Stimulated activated naive CD8-positive, alpha-beta T cell treated with anti-CD3 and anti-CD28 coated beads, Interleukin-15, amount 100 ng/mL, for 72 hours (primary cell): ENCODE results near the gene TREML4.

Experiments
- ATAC-seq: fragments of 150-1000 bp; cut with Tn5 transposase; 2 replicates; pipeline ENCODE4 v1.10.0; 2021; ENCODE audit warnings: mild to moderate bottlenecking, moderate library complexity
- DNase-seq, 2 donors: peaks; one replicate each; pipeline ENCODE4 v3.0.0; 2021 to 2022
- H3K27ac Mint-ChIP-seq, 2 donors: one replicate each; pipeline ENCODE4 v1.8.0; 2022; ENCODE audit warnings: mild to moderate bottlenecking in 2 of 2, mixed read lengths in 2 of 2, moderate library complexity in 2 of 2
- H3K27me3 Mint-ChIP-seq: one replicate; pipeline ENCODE4 v1.8.0; 2022; ENCODE audit warnings: mixed read lengths
- H3K4me1 Mint-ChIP-seq: one replicate; pipeline ENCODE4 v1.8.0; 2022; ENCODE audit warnings: mild to moderate bottlenecking, mixed read lengths
- H3K4me3 Mint-ChIP-seq, 2 donors: one replicate each; pipeline ENCODE4 v1.8.0; 2022; ENCODE audit warnings: mild to moderate bottlenecking in 2 of 2, mixed read lengths in 2 of 2, moderate library complexity in 1 of 2
- H3K9me3 Mint-ChIP-seq, 2 donors: one replicate each; pipeline ENCODE4 v1.8.0; 2022; ENCODE audit warnings: mixed read lengths in 2 of 2

The TREML4 gene

DNA sequence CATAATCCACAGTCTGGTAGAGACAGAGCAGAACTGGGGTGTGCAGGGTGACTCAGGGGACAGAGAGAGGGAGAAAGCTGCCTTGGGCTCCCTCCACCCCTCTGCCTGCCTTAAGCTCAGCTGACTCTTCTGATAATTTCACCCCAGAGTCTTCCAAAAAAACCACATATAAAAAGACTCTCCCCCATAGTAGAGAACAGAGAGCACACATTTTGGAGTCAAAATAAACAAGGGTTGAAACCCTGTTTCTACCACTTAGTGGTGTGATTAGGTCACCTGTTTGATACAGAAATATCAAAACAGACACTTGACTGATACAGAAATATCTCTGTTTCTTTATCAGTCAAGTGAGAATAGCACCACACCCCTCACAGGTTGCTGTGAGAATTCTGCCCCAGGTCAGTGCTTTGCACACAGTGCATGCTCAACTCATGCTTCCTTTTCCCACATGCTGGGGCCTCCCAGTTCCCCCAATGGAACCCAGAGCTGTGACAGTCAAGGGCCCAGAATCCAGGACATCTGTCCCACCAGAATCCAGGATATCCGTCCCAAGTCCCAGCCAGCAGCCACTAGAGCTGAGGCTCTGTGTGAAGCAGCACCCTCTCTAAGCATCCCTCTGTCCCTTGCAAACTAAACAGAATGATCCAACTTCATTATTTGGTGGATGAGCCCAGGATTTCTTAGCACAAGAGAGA lies 28.4 kb upstream of the TREML4 start:
- ATAC-seq: peak; percentile 82
- H3K27ac Mint-ChIP-seq: peak overlapping the region; percentile 97 to 99

DNA sequence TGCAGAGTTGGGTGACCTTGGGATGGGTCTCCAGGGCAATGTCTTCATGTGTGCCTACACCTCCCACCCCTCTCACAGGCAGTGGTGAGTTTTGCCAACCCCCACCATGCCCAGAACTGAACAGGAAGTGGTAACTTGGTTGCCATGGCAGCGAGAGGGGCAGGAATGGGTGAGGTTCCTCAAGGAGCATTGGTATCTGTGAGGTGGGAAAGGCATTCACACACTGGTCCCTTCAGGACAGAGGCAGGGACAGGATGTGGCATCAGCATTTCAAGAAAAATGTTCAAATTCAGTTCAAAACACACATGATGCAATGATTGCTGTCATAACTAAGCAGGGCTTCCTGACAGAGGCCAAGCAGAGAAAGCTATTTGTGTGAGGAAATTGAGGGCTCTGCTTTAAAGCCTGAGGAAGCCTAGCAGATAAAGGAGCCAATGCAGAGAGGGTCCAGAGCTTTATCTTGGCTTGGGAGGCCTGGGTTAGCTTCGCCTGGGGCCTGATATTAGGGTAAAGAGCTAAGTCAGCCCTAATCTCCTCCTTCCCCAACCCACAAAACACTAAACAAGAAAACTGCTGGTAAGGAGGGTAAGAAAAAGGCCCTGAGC lies 27.8 kb upstream of the TREML4 start:
- H3K27me3 Mint-ChIP-seq: no peaks in the 10 kb centered on the region
- peak overlapping the region; percentile 74 to 86 for H3K4me3 Mint-ChIP-seq
- peak; percentile 72 for ATAC-seq
- H3K4me1 Mint-ChIP-seq: peaks cover 65% of the 10 kb centered on the region
- H3K9me3 Mint-ChIP-seq: no peaks in the 10 kb centered on the region
- DNase-seq: peak; percentile 51 to 80
- H3K27ac Mint-ChIP-seq: peak overlapping the region; percentile 97 to 99

More for the DNA sequence above, 28.4 kb upstream of the TREML4 start:
- DNase-seq: peak; percentile 26 to 58
- H3K4me1 Mint-ChIP-seq: peaks cover 72% of the 10 kb centered on the region
- H3K4me3 Mint-ChIP-seq: peak overlapping the region; percentile 74 to 86
- no peaks in the 10 kb centered on the region for H3K27me3 Mint-ChIP-seq
- no peaks in the 10 kb centered on the region for H3K9me3 Mint-ChIP-seq

DNA sequence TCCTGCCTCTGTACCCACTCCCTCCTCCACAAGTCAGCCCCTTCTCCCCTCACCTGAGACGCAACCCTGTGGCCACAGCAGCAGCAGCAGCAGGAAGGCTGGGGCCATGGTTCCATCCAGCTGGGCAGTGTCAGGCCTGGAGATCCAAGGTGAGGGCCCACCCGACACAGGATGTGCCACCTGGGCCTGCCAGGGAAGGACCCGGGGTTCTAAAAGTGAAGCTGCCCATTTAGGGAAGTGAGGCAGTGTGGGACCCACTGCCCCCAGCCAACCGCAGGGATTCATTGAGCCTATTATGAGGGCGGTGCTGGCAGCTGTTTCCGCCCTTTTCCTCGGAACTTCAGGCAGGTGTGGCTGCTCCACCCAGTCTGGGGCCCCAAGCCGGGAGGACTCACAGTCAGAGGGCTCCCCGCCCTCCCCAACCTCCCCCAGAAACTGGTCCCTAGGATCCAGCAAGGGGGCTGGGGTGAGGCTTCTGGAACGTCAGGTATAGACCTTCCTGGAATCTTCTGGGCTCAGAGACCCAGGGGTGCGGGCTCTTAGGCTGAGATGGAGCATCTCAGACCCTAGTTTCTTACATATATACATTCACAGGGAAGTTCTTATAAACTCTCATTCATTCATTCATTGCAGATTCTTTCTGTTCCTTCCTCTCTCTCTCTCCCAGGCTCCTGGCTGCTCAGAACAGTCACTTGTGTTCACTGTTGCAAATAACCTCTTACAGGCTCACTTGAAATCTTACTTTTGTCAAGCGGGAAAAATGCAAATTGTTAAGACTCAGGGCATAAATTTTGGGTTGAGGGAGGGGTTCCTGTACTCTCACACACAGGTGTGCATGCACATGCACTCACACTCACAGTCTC lies 27.0 kb upstream of the TREML4 start, which contains the start of gene TREML2:
Gene TREML2, minus strand, starts transcription at position 249 of the 863 bp plus-strand sequence. Its CDS starts 141 bp downstream, at position 108.
- peak within 1 kb of the TSS; percentile 74 to 86 for H3K4me3 Mint-ChIP-seq
- no peaks in the 10 kb centered on the region for H3K27me3 Mint-ChIP-seq
- DNase-seq: peak; percentile 50 to 66
- peak; percentile 48 for ATAC-seq
- H3K4me1 Mint-ChIP-seq: peaks cover 58% of the 10 kb centered on the region
- H3K27ac Mint-ChIP-seq: peak within 1 kb of the TSS; percentile 97 to 99
- H3K9me3 Mint-ChIP-seq: no peaks in the 10 kb centered on the region

DNA sequence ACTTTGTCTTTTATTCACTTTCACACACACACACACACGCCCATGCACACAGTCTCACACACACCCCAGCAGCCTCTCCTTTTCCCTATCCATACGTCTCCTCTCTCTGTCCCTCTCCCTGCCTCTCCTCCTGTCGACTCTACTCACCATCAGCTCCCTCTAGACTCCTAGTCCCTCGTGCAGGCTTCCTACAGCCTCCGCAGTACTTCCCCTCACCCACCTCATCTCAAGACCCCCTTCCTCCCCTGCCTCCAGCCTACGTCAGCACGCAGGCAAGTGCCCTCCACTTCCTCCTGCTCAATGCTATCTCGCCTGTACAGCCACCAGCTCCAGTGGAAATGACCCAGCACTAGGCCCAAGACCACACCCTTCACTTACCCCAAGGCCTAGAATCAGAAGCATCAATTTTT lies 26.4 kb upstream of the TREML4 start:
- H3K27ac Mint-ChIP-seq: peak overlapping the region; percentile 97 to 99
- H3K4me3 Mint-ChIP-seq: peak overlapping the region; percentile 74 to 86
- ATAC-seq (no peak), DNase-seq (no peak)
- peaks cover 55% of the 10 kb centered on the region for H3K4me1 Mint-ChIP-seq
- no peaks in the 10 kb centered on the region for H3K27me3 Mint-ChIP-seq
- no peaks in the 10 kb centered on the region for H3K9me3 Mint-ChIP-seq

DNA sequence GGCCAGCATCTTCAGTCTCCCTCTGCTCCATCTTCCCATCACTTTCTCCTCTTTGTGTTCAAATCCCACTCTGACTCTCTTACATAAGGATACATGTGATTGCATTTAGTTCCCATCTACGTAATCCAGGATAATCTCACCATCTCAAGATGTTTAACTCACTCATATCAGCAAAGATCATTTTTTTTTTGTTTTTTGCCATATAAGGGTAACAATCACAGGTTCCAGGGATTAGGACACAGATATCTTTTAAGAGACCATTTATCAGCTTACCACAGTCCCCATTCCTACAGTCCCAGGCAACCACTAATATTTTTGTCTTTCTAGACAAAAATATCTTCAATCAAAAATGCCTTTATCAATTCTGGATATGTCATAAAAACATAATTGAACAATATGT lies 24.0 kb upstream of the TREML4 start:
- DNase-seq (no peak), ATAC-seq (no peak)
- H3K4me1 Mint-ChIP-seq: peaks cover 50% of the 10 kb centered on the region
- H3K9me3 Mint-ChIP-seq: no peaks in the 10 kb centered on the region
- no peaks in the 10 kb centered on the region for H3K27me3 Mint-ChIP-seq
- no peak overlapping the region for H3K4me3 Mint-ChIP-seq
- H3K27ac Mint-ChIP-seq: no peak overlapping the region

DNA sequence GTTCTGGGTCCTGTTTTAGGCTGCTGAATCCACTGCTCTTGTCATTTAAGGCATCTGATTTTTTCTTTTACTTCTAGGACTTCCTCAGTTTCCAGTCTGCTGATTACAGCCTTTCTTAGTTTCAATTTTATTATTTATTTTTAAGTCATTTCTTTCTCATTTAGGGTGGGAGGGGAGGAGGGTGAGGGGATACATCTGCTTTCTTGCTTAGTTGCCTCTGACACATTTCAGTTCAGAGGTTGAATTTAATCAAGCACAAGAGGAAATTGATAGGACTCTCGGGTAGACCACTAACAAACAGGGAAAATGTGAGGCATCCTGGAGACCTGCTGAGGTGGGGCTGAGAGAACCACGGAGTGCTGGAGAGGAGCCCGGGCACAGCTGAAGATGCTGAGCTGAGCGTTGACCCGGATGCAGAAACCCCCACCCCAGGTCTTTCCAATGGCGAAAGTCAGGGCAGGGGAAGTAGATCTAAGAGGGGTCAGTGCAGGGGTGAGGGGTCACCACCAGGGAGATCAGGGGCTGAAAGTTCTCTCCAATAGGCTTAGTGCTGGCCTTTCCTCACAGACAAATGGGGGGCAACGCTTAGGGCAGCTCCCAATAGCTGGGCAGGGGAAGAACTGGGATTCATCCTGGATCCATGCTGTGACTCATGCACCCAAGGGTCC lies 19.6 kb upstream of the TREML4 start:
- no peak overlapping the region for H3K27ac Mint-ChIP-seq
- H3K4me3 Mint-ChIP-seq: no peak overlapping the region
- H3K4me1 Mint-ChIP-seq: peaks cover 19% of the 10 kb centered on the region
- H3K27me3 Mint-ChIP-seq: no peaks in the 10 kb centered on the region
- ATAC-seq: no peak
- no peak for DNase-seq
- no peaks in the 10 kb centered on the region for H3K9me3 Mint-ChIP-seq

DNA sequence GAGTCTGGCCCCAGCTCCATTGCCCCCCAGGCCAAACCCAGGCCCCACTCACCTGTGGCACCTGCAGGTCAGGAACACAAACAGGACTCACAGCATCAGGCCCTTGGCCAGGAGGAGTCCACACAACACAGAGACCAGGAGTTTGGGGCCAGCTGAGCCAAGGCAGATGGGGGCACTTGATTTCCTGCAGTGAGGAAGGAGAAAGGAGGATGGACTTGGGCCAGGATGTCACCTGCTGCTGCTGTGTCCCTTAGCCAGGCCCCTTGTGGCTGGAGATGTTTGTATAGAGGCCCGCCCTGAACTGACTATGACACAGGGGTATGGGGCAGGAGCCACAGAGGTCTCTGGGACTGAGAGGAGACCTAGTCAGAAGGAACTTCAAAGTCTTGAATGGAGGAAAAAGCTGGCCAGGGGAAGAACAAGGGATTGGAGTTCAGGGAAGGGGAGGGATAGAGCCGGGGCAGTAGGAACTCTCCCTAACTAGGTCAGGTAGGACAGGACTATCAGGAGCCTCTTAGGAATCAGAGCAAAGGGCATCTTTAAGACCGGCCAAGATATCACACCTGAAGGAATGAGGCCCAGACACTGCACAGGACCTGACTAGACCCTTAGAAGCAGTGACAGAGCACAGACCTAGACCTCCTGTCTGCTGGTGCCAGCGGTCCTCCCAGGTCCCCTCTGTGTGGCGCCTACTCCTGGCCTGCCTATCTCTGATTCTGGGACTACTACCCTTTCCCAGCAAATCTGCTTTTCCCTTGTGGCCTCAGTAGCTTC lies 18.4 kb upstream of the TREML4 start:
- Mint-ChIP-seq H3K4me1 (peaks cover 19% of the 10 kb centered on the region), H3K27me3 (no peaks in the 10 kb centered on the region), H3K4me3 (no peak overlapping the region), H3K27ac (peak overlapping the region in 1 of 2 donors; percentile 42), H3K9me3 (peaks cover 8 to 10% of the 10 kb centered on the region in 2 donors)
- no peak for DNase-seq
- no peak for ATAC-seq

DNA sequence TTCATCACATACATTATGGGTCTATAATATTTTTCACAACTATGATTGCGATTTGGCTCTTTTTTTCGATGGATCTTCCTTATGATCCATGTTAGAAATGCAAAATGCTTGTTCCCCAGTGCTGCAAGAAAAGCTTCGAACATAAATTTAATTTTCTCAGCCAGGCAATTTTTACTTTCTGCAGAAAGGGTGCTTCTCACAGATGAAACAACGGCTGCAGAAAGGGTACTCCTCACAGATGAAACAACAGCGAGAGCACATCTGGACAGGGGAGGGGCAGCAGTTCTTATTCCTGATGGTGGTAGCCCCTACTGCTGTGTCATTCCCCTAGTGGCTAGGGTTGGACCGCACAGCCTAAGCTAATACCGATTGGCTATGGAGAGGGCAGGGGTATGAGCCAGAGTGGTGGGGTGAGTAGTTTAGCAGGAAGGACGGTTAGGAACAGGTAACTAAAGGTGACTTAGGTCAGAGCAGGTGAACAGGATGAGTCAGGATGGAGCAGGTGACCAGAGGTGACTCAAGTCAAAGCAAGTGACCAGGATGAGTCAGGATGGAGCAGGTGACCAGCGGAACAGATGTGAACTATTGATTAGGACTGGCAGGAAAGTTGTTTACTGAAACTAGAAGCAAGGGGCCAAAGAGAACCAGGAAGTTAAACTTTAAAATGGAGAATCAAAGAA lies 13.4 kb upstream of the TREML4 start:
- ATAC-seq (no peak), DNase-seq (no peak)
- Mint-ChIP-seq H3K4me1 (peaks cover 5% of the 10 kb centered on the region), H3K27me3 (no peaks in the 10 kb centered on the region), H3K4me3 (no peak overlapping the region), H3K9me3 (peaks cover 12 to 16% of the 10 kb centered on the region in 2 donors), H3K27ac (no peak overlapping the region)

DNA sequence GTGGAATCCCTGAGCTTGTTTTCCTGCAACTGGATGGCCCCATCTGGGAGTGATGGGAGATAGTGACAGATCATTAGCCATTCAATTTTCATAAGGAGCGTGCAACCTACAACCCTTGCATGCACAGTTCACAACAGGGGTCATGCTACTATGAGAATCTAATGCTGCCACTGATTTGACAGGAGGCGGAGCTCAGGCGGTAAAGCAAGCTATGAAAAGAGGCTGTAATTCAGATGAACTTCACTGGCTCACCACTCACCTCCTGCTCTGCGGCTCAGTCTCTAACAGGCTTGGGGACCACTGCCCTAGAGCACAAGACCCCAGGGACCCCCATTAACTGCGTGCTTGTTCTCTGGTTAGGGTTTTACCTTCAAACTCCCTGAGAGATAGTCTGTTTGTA lies 12.4 kb upstream of the TREML4 start:
- Mint-ChIP-seq H3K27me3 (no peaks in the 10 kb centered on the region), H3K4me3 (no peak overlapping the region), H3K4me1 (no peaks in the 10 kb centered on the region), H3K27ac (no peak overlapping the region), H3K9me3 (peaks cover 12 to 16% of the 10 kb centered on the region in 2 donors)
- DNase-seq (no peak), ATAC-seq (no peak)

DNA sequence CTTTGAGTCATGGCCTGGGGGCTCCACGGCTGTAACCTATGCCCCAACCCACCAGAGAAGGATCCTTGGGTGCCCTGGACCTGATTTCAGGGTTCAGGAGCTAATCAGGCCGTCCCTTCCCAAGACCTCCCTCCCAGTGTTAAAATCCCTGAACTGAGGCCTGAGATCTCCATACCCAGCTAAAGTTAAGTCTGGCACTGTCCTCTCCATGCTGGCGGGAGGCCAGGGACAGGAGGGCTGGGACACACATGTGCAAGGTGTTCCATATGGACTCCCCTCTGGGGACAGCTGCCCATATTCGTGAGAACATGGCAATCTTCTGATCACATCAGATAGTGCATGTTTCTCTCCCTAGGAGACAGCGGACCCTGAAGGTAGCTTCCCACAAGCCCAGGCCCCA lies 11.5 kb upstream of the TREML4 start:
- Mint-ChIP-seq H3K4me1 (no peaks in the 10 kb centered on the region), H3K9me3 (peaks cover 12 to 16% of the 10 kb centered on the region in 2 donors), H3K27ac (peak overlapping the region in 1 of 2 donors; percentile 3), H3K4me3 (no peak overlapping the region), H3K27me3 (no peaks in the 10 kb centered on the region)
- no peak for ATAC-seq
- no peak for DNase-seq

DNA sequence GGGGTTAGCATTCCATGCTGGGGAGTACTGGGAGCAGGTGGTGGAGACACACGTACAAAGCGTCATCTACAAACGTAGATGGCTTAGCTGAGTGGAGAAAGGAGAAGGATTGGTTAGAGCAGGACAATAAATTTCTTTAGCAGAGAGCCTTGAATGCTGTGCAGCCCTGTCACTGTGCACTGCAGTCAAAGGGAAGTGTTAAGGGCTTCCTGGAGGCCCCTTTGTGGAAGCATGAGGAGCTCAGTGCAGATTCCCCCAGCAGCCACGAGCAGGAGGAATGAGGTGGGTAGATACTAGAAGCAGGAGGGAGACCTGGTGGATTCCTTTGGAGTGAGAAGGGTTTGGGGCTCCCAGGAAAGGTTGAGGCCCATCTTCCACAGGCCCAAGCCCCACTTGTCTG lies 6.1 kb upstream of the TREML4 start:
- no peak for DNase-seq
- H3K27ac Mint-ChIP-seq: peak overlapping the region; percentile 37 to 47
- H3K27me3 Mint-ChIP-seq: peaks cover 8% of the 10 kb centered on the region
- H3K4me3 Mint-ChIP-seq: no peak overlapping the region
- peaks cover 9% of the 10 kb centered on the region for H3K4me1 Mint-ChIP-seq
- no peaks in the 10 kb centered on the region for H3K9me3 Mint-ChIP-seq
- ATAC-seq: no peak

DNA sequence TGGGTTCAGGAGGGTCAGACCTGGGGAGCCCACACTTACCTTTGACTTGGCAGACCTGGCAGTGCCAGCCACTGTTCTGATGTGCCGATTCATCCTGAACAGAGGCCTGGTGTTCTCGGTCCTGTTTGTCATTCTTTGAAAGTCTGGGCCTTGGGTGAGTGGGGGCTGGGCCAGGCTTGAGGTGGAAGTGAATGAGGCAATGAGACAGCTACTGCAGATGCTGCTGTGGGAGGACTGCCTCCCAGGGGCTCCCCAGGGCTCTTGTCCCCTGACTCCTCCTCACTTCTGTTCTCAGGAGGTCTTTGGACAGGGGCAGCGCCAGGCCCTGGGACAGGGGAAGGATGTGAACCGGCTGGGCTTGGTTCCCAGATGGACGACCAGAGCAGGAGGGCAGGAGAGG lies 5.6 kb upstream of the TREML4 start:
- DNase-seq (no peak), ATAC-seq (no peak)
- peaks cover 8% of the 10 kb centered on the region for H3K27me3 Mint-ChIP-seq
- no peaks in the 10 kb centered on the region for H3K9me3 Mint-ChIP-seq
- H3K4me1 Mint-ChIP-seq: peaks cover 9% of the 10 kb centered on the region
- H3K27ac Mint-ChIP-seq: peak overlapping the region in 1 of 2 donors; percentile 37
- H3K4me3 Mint-ChIP-seq: no peak overlapping the region

DNA sequence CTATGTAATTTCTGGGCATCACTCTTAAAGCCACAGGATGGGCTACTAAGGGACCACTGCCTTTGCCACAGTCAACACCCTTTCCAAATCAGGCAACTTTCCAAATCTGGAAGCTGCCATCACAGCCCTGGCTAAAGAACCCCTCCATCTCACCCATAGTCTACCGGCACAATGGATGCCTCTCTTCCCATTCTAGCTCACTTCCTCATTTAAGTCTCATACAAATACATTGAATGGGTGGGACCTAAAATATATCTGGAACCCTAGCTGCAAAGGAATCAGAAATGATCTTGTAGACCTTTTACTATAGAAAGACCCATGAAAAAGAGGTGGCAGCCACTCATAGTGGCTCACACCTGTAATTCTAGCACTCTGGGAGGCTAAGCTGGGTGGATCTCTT lies 3.3 kb upstream of the TREML4 start:
- Mint-ChIP-seq H3K4me3 (no peak overlapping the region), H3K9me3 (no peaks in the 10 kb centered on the region), H3K27me3 (peaks cover 8% of the 10 kb centered on the region), H3K27ac (no peak overlapping the region), H3K4me1 (peaks cover 9% of the 10 kb centered on the region)
- DNase-seq (no peak), ATAC-seq (no peak)

DNA sequence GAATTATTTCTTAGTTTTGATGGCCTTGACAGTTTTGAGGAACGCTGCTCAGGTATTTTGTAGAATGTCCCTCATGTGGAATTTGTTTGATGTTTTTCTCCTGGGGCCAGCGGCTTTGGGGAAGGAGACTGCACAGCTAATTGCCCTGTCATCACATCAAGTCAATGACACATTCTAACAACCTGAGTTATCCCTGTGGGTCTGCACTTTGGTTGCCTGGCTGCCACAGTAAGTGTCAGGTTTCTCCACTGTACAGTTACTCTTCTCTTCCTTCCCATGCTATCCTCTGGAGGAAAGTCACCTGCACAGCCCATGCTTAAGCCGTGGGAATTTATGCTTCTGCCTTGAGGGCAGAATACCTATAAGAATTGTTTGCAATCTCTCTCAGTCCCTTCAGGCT lies 1.4 kb upstream of the TREML4 start:
- ATAC-seq (no peak), DNase-seq (no peak)
- Mint-ChIP-seq H3K27me3 (peaks cover 8% of the 10 kb centered on the region), H3K4me1 (peaks cover 9% of the 10 kb centered on the region), H3K9me3 (no peaks in the 10 kb centered on the region), H3K27ac (no peak overlapping the region), H3K4me3 (no peak overlapping the region)
